ENCODE measurements around the gene PCYT2. TPM values are rescaled to one million over a fixed set of nuclear protein-coding genes. Genes with fewer than 3 reads are reported as not detected.

Gene PCYT2
- total RNA-seq, 2 experiments from 2014 or later, result 18.7 to 18.9 TPM

DNA sequence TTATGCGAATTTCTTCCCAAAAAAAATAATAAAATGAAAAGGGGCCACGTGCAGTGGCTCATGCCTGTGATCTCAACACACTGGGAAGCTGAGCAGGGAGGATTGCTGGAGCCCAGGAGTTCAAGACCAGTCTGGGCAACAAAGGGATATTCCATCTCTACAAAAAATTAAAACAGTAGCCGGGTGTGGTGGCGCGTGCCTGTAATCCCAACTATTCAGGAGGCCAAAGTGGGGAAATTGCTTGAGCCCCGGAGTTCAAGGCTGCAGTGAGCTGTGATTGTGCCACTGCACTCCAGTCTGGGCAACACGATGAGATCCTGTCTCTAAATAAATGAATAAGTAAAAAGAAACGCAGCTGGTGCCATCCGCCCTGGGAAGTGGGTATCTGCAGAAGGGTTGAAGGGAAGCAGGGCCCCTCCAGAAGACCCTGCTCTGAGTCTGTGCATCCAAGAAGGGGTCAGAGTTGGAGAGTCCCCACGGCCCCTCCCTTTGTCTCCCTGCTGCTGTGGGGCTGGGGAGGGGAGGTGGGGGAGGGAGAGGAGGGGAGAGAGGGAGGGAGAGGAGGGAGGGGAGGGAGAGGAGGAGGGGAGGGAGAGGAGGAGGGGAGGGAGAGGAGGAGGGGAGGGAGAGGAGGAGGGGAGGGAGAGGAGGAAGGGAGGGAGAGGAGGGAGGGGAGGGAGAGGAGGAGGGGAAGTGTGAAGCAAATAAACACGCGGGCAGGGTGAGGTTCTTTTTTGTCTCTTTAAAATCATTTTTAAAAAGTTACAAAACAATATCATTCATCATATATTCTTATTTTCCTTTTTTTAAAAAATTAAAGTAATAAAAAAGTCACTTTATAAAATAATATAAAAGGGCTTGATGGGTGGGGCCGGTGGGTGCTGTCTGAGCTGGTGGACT is 40.8 kb upstream of the PCYT2 start:
- no peaks in the 10 kb centered on the region for H3K9me3 Mint-ChIP-seq
- no peak overlapping the region for H3K27ac ChIP-seq (ENCODE audit: low read depth in 1 of 2, low read length in 2 of 2)
- H3K4me1 ChIP-seq (ENCODE audit: insufficient read depth, low read length), result peaks cover 8% of the 10 kb centered on the region
- H3K27me3 Mint-ChIP-seq, result no peaks in the 10 kb centered on the region
- CTCF ChIA-PET, result interaction anchor here (1.8 kb wide), 1 partner anchor 8 kb away, joined by 5 read pairs; no protein-coding TSS in a partner anchor
- H3K9me3 ChIP-seq (ENCODE audit: control insufficient read depth in 1 of 2, insufficient read depth in 1 of 2, low read length in 2 of 2), result peaks cover 0 to 4% of the 10 kb centered on the region in 2 experiments
- no peak overlapping the region for H3K4me3 Mint-ChIP-seq
- DNase-seq (no peak), ATAC-seq (ENCODE audit: poor library complexity) (no peak)
- TF ChIP-seq, protein P1, sequence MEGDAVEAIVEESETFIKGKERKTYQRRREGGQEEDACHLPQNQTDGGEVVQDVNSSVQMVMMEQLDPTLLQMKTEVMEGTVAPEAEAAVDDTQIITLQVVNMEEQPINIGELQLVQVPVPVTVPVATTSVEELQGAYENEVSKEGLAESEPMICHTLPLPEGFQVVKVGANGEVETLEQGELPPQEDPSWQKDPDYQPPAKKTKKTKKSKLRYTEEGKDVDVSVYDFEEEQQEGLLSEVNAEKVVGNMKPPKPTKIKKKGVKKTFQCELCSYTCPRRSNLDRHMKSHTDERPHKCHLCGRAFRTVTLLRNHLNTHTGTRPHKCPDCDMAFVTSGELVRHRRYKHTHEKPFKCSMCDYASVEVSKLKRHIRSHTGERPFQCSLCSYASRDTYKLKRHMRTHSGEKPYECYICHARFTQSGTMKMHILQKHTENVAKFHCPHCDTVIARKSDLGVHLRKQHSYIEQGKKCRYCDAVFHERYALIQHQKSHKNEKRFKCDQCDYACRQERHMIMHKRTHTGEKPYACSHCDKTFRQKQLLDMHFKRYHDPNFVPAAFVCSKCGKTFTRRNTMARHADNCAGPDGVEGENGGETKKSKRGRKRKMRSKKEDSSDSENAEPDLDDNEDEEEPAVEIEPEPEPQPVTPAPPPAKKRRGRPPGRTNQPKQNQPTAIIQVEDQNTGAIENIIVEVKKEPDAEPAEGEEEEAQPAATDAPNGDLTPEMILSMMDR (IDR thresholded peaks at IDR 0.05), result no peak
- H3K4me3 ChIP-seq (ENCODE audit: low read length), result no peak overlapping the region
- POLR2A ChIA-PET, result no interaction called here
- H3K36me3 ChIP-seq (ENCODE audit: insufficient read depth, low read length), result no peaks in the 10 kb centered on the region
- H3K36me3 Mint-ChIP-seq (ENCODE audit: low read depth), result no peaks in the 10 kb centered on the region
- no peak overlapping the region for H3K27ac Mint-ChIP-seq
- intact Hi-C loops (cut with DNase I, micrococcal nuclease), result no loop called here
- no peaks in the 10 kb centered on the region for H3K4me1 Mint-ChIP-seq (ENCODE audit: low read depth)
- peaks cover 0 to 2% of the 10 kb centered on the region in 2 experiments for H3K27me3 ChIP-seq (ENCODE audit: control insufficient read depth in 1 of 2, insufficient read depth in 2 of 2, low read length in 2 of 2)

GRCh38 chr17:81950501-81950900 is 39.3 kb upstream of the PCYT2 start:
- TF ChIP-seq, protein P1 (IDR thresholded peaks at IDR 0.05), result no peak
- H3K4me3 ChIP-seq (ENCODE audit: low read length), result no peak overlapping the region
- H3K9me3 ChIP-seq (ENCODE audit: control insufficient read depth in 1 of 2, insufficient read depth in 1 of 2, low read length in 2 of 2), result peaks cover 0 to 4% of the 10 kb centered on the region in 2 experiments
- POLR2A ChIA-PET, result no interaction called here
- CTCF ChIA-PET, result interaction anchor here (1.8 kb wide), 1 partner anchor 9 kb away, joined by 5 read pairs; no protein-coding TSS in a partner anchor
- no peak overlapping the region for H3K27ac ChIP-seq (ENCODE audit: low read depth in 1 of 2, low read length in 2 of 2)
- Mint-ChIP-seq H3K4me3 (no peak overlapping the region), H3K9me3 (no peaks in the 10 kb centered on the region), H3K36me3 (ENCODE audit: low read depth) (no peaks in the 10 kb centered on the region), H3K4me1 (ENCODE audit: low read depth) (no peaks in the 10 kb centered on the region), H3K27ac (no peak overlapping the region), H3K27me3 (no peaks in the 10 kb centered on the region)
- DNase-seq, result no peak
- no peak for ATAC-seq (ENCODE audit: poor library complexity)
- peaks cover 0 to 2% of the 10 kb centered on the region in 2 experiments for H3K27me3 ChIP-seq (ENCODE audit: control insufficient read depth in 1 of 2, insufficient read depth in 2 of 2, low read length in 2 of 2)
- H3K4me1 ChIP-seq (ENCODE audit: insufficient read depth, low read length), result peaks cover 8% of the 10 kb centered on the region
- intact Hi-C loops (cut with DNase I, micrococcal nuclease), result no loop called here
- H3K36me3 ChIP-seq (ENCODE audit: insufficient read depth, low read length), result no peaks in the 10 kb centered on the region

GRCh38 chr17:81948635-81949378 is 37.6 kb upstream of the PCYT2 start:
- no peak for ATAC-seq (ENCODE audit: poor library complexity)
- Mint-ChIP-seq H3K9me3 (no peaks in the 10 kb centered on the region), H3K27me3 (no peaks in the 10 kb centered on the region), H3K27ac (no peak overlapping the region), H3K4me3 (no peak overlapping the region), H3K4me1 (ENCODE audit: low read depth) (no peaks in the 10 kb centered on the region), H3K36me3 (ENCODE audit: low read depth) (no peaks in the 10 kb centered on the region)
- no peak overlapping the region for H3K4me3 ChIP-seq (ENCODE audit: low read length)
- H3K9me3 ChIP-seq (ENCODE audit: control insufficient read depth in 1 of 2, insufficient read depth in 1 of 2, low read length in 2 of 2), result peaks cover 0 to 1% of the 10 kb centered on the region in 2 experiments
- ChIA-PET CTCF (interaction anchor here (0.9 to 1.6 kb wide), 2 partner anchors 11 kb away, joined by 3 to 4 read pairs; no protein-coding TSS in a partner anchor), POLR2A (no interaction called here)
- no peaks in the 10 kb centered on the region for H3K27me3 ChIP-seq (ENCODE audit: control insufficient read depth in 1 of 2, insufficient read depth in 2 of 2, low read length in 2 of 2)
- intact Hi-C loops (cut with DNase I, micrococcal nuclease), result no loop called here
- no peaks in the 10 kb centered on the region for H3K36me3 ChIP-seq (ENCODE audit: insufficient read depth, low read length)
- no peak overlapping the region for H3K27ac ChIP-seq (ENCODE audit: low read depth in 1 of 2, low read length in 2 of 2)
- H3K4me1 ChIP-seq (ENCODE audit: insufficient read depth, low read length), result peaks cover 8% of the 10 kb centered on the region
- no peak for DNase-seq
- TF ChIP-seq, protein P1 (IDR thresholded peaks at IDR 0.05), result no peak

All from CD4-positive, alpha-beta T cell (primary cell).